Thoracic aorta (tissue), 2 donors: ENCODE results near the gene RAPGEF2. TPM values are rescaled to one million over a fixed set of nuclear protein-coding genes. Genes with fewer than 3 reads are reported as not detected.

ENCODE experiments used
- ATAC-seq: fragments of 150-250 bp; one replicate; pipeline ENCODE4 v1.8.0; 2017; ENCODE audit warnings: low read depth; ENCODE audit not compliant: insufficient number of reproducible peaks, low FRiP score
- DNase-seq: peaks from one replicate; pipeline ENCODE4 v3.0.0-alpha.2; 2020; ENCODE audit warnings: low spot score
- H3K27ac ChIP-seq, 2 donors: fragments of 200-600 bp; sonication (generic); 1 replicate in 1 of 2; 2 replicates in 1 of 2; pipeline ENCODE4 v1.5.1; 2016; ENCODE audit warnings: mild to moderate bottlenecking in 2 of 2, moderate library complexity in 2 of 2
- H3K27me3 ChIP-seq: fragments of 200-600 bp; sonication (generic); replicated peaks from 2 replicates; pipeline ENCODE4 v1.6.0; 2016; ENCODE audit warnings: mild to moderate bottlenecking; ENCODE audit not compliant: insufficient read depth
- H3K36me3 ChIP-seq: fragments of 200-600 bp; sonication (generic); one replicate; pipeline ENCODE4 v1.5.1; 2016
- H3K4me1 ChIP-seq, 2 donors: fragments of 200-600 bp; sonication (generic); 1 replicate in 1 of 2; 2 replicates in 1 of 2; pipeline versions ENCODE4 v1.5.1 to v1.6.0; 2016; ENCODE audit warnings: low read depth in 2 of 2, mild to moderate bottlenecking in 1 of 2; ENCODE audit not compliant: control insufficient read depth in 1 of 2
- H3K4me3 ChIP-seq: fragments of 200-600 bp; sonication (generic); 2 replicates; pipeline ENCODE4 v1.5.1; 2016; ENCODE audit warnings: mild to moderate bottlenecking
- H3K9me3 ChIP-seq: fragments of 200-600 bp; sonication (generic); 2 replicates; pipeline ENCODE4 v1.5.1; 2016
- total RNA-seq, 2 donors: library from RNA; depleted of rRNA; stranded (reverse); fragments of >200 nt; gene quantifications; one replicate each; pipeline versions ENCODE4 v1.1.0 to v1.2.3, GENCODE V29; 2016
- TF ChIP-seq, protein P1 (sequence below): fragments of 200-600 bp; sonication (generic); IDR thresholded peaks from one replicate; pipeline ENCODE4 v1.5.1; 2019; ENCODE audit warnings: antibody characterized with exemption

RAPGEF2 gene
- total RNA-seq, 2 donors from 2014 or later, result 63.0 to 63.6 TPM

DNA sequence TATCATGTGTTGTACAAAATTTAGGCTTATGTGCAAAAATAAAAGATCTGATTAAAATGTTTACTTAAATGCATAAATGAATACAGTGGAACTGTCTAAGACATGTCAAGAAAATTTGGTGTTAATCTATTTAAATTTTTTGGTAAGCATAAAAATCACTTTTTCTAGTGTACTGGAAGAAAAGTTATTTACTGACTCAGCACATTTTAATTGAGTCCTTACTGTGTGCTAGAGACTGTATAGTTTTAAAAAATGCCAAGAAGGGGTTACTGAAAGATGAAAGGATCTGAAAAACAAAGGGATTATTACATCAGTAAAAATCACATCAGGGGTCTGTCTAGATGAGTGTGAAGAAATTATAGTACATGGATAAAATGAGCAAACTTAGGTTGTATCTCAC, 60.6 kb downstream of the RAPGEF2 start:
- H3K36me3 ChIP-seq, result no peaks in the 10 kb centered on the region
- TF ChIP-seq, protein P1, sequence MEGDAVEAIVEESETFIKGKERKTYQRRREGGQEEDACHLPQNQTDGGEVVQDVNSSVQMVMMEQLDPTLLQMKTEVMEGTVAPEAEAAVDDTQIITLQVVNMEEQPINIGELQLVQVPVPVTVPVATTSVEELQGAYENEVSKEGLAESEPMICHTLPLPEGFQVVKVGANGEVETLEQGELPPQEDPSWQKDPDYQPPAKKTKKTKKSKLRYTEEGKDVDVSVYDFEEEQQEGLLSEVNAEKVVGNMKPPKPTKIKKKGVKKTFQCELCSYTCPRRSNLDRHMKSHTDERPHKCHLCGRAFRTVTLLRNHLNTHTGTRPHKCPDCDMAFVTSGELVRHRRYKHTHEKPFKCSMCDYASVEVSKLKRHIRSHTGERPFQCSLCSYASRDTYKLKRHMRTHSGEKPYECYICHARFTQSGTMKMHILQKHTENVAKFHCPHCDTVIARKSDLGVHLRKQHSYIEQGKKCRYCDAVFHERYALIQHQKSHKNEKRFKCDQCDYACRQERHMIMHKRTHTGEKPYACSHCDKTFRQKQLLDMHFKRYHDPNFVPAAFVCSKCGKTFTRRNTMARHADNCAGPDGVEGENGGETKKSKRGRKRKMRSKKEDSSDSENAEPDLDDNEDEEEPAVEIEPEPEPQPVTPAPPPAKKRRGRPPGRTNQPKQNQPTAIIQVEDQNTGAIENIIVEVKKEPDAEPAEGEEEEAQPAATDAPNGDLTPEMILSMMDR, result no peak
- no peaks in the 10 kb centered on the region for H3K9me3 ChIP-seq
- DNase-seq (no peak), ATAC-seq (no peak)
- H3K4me3 ChIP-seq, result no peak overlapping the region
- H3K27ac ChIP-seq, result no peak overlapping the region
- no peaks in the 10 kb centered on the region for H3K27me3 ChIP-seq
- H3K4me1 ChIP-seq, result peaks cover 12 to 18% of the 10 kb centered on the region in 2 donors

- Histone ChIP-seq H3K4me1 (peaks cover 12 to 22% of the 10 kb centered on the region in 2 donors), H3K4me3 (no peak overlapping the region), H3K36me3 (no peaks in the 10 kb centered on the region), H3K9me3 (no peaks in the 10 kb centered on the region), H3K27me3 (no peaks in the 10 kb centered on the region), H3K27ac (no peak overlapping the region)
- TF ChIP-seq, protein P1, result no peak
- ATAC-seq, result no peak
- no peak for DNase-seq
Measured at GRCh38 chr4:159169404-159170302, 66.8 kb downstream of the RAPGEF2 start.

GRCh38 chr4:159171287-159171686, 68.4 kb downstream of the RAPGEF2 start:
- TF ChIP-seq, protein P1, result no peak
- Histone ChIP-seq H3K27me3 (no peaks in the 10 kb centered on the region), H3K27ac (no peak overlapping the region), H3K4me1 (peaks cover 13 to 24% of the 10 kb centered on the region in 2 donors), H3K9me3 (no peaks in the 10 kb centered on the region), H3K4me3 (no peak overlapping the region), H3K36me3 (no peaks in the 10 kb centered on the region)
- no peak for DNase-seq
- ATAC-seq, result no peak

GRCh38 chr4:159173886-159174285, 71.0 kb downstream of the RAPGEF2 start:
- no peak for ATAC-seq
- Histone ChIP-seq H3K36me3 (no peaks in the 10 kb centered on the region), H3K4me3 (no peak overlapping the region), H3K9me3 (no peaks in the 10 kb centered on the region), H3K4me1 (peaks cover 13 to 42% of the 10 kb centered on the region in 2 donors), H3K27ac (no peak overlapping the region), H3K27me3 (no peaks in the 10 kb centered on the region)
- no peak for DNase-seq
- TF ChIP-seq, protein P1, result no peak

- peaks cover 15 to 50% of the 10 kb centered on the region in 2 donors for H3K4me1 ChIP-seq
Measured at GRCh38 chr4:159174645-159175084, 71.8 kb downstream of the RAPGEF2 start.

More at GRCh38 chr4:159174645-159175084, 71.8 kb downstream of the RAPGEF2 start:
- DNase-seq (no peak), ATAC-seq (no peak)
- Histone ChIP-seq H3K27me3 (no peaks in the 10 kb centered on the region), H3K9me3 (no peaks in the 10 kb centered on the region), H3K27ac (no peak overlapping the region), H3K36me3 (no peaks in the 10 kb centered on the region), H3K4me3 (no peak overlapping the region)
- TF ChIP-seq, protein P1, result no peak
